D721Med (cell line): ENCODE measurements around the gene YY1AP1.
"Not testable (repeated sequence)": the region's sequence is repeated elsewhere in the genome, so short reads cannot be mapped to it uniquely, and the experiment has no call there.

Experiments
- DNase-seq: peaks from one replicate; pipeline ENCODE4 v3.0.0; 2011; ENCODE audit warnings: low spot score; ENCODE audit not compliant: insufficient read length
- FAIRE-seq: peaks from 2 replicates; lab custom pipeline; 2011; peaks lifted over from hg19 to GRCh38; lab: Jason Lieb, UNC
- CTCF ChIP-seq: IDR thresholded peaks from 2 replicates; pipeline ENCODE4 v1.5.1; 2012; ENCODE audit warnings: mild to moderate bottlenecking, control low read depth; ENCODE audit not compliant: insufficient read depth; ENCODE audit errors: missing control alignments

Gene YY1AP1

GRCh38 chr1:155688324-155689080, at the start of gene YY1AP1:
Gene YY1AP1 (minus strand): TSS chr1:155688774. CDS start chr1:155680436, 8,338 bp downstream.
- DNase-seq (peak; percentile 98), FAIRE-seq (no peak)
- no peak for TF ChIP-seq CTCF

- DNase-seq: no peak
- peak; percentile 29 for FAIRE-seq
- peak; percentile 78 for TF ChIP-seq CTCF
Observed at GRCh38 chr1:155729031-155729898, 40.7 kb upstream of the YY1AP1 start.

GRCh38 chr1:155725142-155725541, 36.6 kb upstream of the YY1AP1 start:
- FAIRE-seq (no peak), DNase-seq (no peak)
- TF ChIP-seq CTCF: no peak

- no peak for TF ChIP-seq CTCF
- FAIRE-seq: no peak
- no peak for DNase-seq
Observed at GRCh38 chr1:155719703-155720102, 31.1 kb upstream of the YY1AP1 start.

- not testable (repeated sequence) for DNase-seq, FAIRE-seq
Observed at GRCh38 chr1:155718524-155719115, 30.0 kb upstream of the YY1AP1 start.

GRCh38 chr1:155717041-155717440, 28.5 kb upstream of the YY1AP1 start:
- DNase-seq (no peak), FAIRE-seq (no peak)
- no peak for TF ChIP-seq CTCF

GRCh38 chr1:155715777-155716176, 27.2 kb upstream of the YY1AP1 start:
- DNase-seq (no peak), FAIRE-seq (no peak)
- TF ChIP-seq CTCF: no peak

- DNase-seq, FAIRE-seq: not testable (repeated sequence)
Observed at GRCh38 chr1:155715056-155715455, 26.5 kb upstream of the YY1AP1 start.
